Tibial nerve (tissue), 4 donors: ENCODE data around the gene TTL.

ENCODE experiments used
- CTCF ChIP-seq, 5 experiments: fragments of 200-600 bp in 3 of 5; fragments of 450-650 bp in 2 of 5; sonication (generic) in 3 of 5; IDR thresholded peaks; one replicate each; pipeline ENCODE4 v1.5.1; 2016 to 2019; ENCODE audit warnings: antibody characterized with exemption in 5 of 5, mild to moderate bottlenecking in 3 of 5, moderate library complexity in 2 of 5
- EP300 ChIP-seq, 2 donors: sonication (generic); formaldehyde crosslinking; IDR thresholded peaks; one replicate each; pipeline ENCODE4 v1.6.1; 2017; ENCODE audit warnings: antibody characterized with exemption in 2 of 2, mild to moderate bottlenecking in 1 of 2
- POLR2A ChIP-seq, 2 donors: fragments of 450-650 bp; IDR thresholded peaks; one replicate each; pipeline ENCODE4 v1.6.1; 2017; ENCODE audit warnings: antibody characterized with exemption in 2 of 2, mild to moderate bottlenecking in 2 of 2, moderate library complexity in 2 of 2

- no peak for TF ChIP-seq POLR2A (IDR thresholded peaks at IDR 0.05)
- no peak for TF ChIP-seq CTCF (IDR thresholded peaks at IDR 0.05)
- no peak for TF ChIP-seq EP300 (IDR thresholded peaks at IDR 0.05)
These were observed 52.9 kb downstream of the TTL start for GRCh38 chr2:112534826-112535225.
